H1 (cell line): ENCODE results near the gene CCDC88A. TPM values are rescaled to one million over a fixed set of nuclear protein-coding genes. Genes with fewer than 3 reads are reported as not detected.

ENCODE experiments used
- CTCF ChIA-PET: fragments of 300-600 bp; sonication (Branson Sonifier 250); formaldehyde crosslinking; loops from one replicate; lab custom pipeline; 2021; ENCODE audit not compliant: partially characterized antibody; lab: Charles Lee
- POLR2A ChIA-PET: fragments of 300-600 bp; sonication (Branson Sonifier 250); formaldehyde crosslinking; loops from one replicate; lab custom pipeline; 2021; ENCODE audit warnings: inconsistent platforms; ENCODE audit not compliant: partially characterized antibody; lab: Charles Lee
- DNase-seq, 2 experiments: peaks; one replicate each; pipeline versions ENCODE4 v3.0.0 to v3.0.0-alpha.2; 2010 to 2022; ENCODE audit warnings: low spot score in 2 of 2, low read depth in 1 of 2, mixed read lengths in 1 of 2
- FAIRE-seq: peaks from 2 replicates; lab custom pipeline; 2011; peaks lifted over from hg19 to GRCh38; lab: Jason Lieb, UNC
- H2AFZ ChIP-seq: 2 replicates; pipeline ENCODE4 v1.8.1; 2012; ENCODE audit warnings: low read length, inconsistent platforms
- H2AK5ac ChIP-seq: 2 replicates; pipeline ENCODE4 v1.6.1; 2013; ENCODE audit warnings: low read depth, low read length
- H2BK120ac ChIP-seq: replicated peaks from 2 replicates; pipeline ENCODE3; 2013; ENCODE audit warnings: low read depth, low read length, inconsistent platforms
- H2BK12ac ChIP-seq: 2 replicates; pipeline ENCODE4 v1.6.1; 2013; ENCODE audit warnings: low read depth, low read length
- H2BK15ac ChIP-seq: 2 replicates; pipeline ENCODE4 v1.6.1; 2013; ENCODE audit warnings: low read length
- H2BK20ac ChIP-seq: 2 replicates; pipeline ENCODE4 v1.6.1; 2013; ENCODE audit warnings: low read length
- H2BK5ac ChIP-seq: 2 replicates; pipeline ENCODE4 v1.6.1; 2013; ENCODE audit warnings: low read depth, low read length
- H3K14ac ChIP-seq: 2 replicates; pipeline ENCODE4 v1.6.1; 2013; ENCODE audit warnings: inconsistent platforms; ENCODE audit not compliant: insufficient read length
- H3K18ac ChIP-seq: 2 replicates; pipeline ENCODE4 v1.6.1; 2013; ENCODE audit warnings: low read length; ENCODE audit errors: extremely low read depth
- H3K23ac ChIP-seq: 2 replicates; pipeline ENCODE4 v1.6.1; 2013; ENCODE audit warnings: inconsistent platforms; ENCODE audit not compliant: insufficient read length
- H3K23me2 ChIP-seq: 2 replicates; pipeline ENCODE4 v1.6.1; 2013; ENCODE audit warnings: low read depth, low read length
- H3K27ac ChIP-seq: 2 replicates; pipeline ENCODE4 v1.6.1; 2011; ENCODE audit warnings: low read depth, low read length, inconsistent platforms
- H3K27me3 ChIP-seq, 4 experiments: replicated peaks in 1 of 4; 1 replicate in 1 of 4; 2 replicates in 3 of 4; pipeline versions ENCODE4 v1.6.1 to v1.8.1; 2011 to 2013; ENCODE audit warnings: low read length in 3 of 4, mild to moderate bottlenecking in 3 of 4, inconsistent platforms in 2 of 4, mixed read lengths in 2 of 4, moderate library complexity in 1 of 4; ENCODE audit not compliant: control insufficient read depth in 3 of 4, insufficient read depth in 3 of 4; ENCODE audit errors: extremely low read depth in 1 of 4
- H3K36me3 ChIP-seq, 4 experiments: 2 replicates each; pipeline versions ENCODE4 v1.6.1 to v1.8.1; 2011 to 2013; ENCODE audit warnings: mild to moderate bottlenecking in 4 of 4, low read length in 3 of 4, moderate library complexity in 2 of 4, control low read depth in 1 of 4, inconsistent platforms in 1 of 4; ENCODE audit not compliant: insufficient read depth in 4 of 4, control insufficient read depth in 2 of 4
- H3K4ac ChIP-seq: replicated peaks from 2 replicates; pipeline ENCODE3; 2013; ENCODE audit warnings: low read length, low read depth, mixed read lengths, inconsistent platforms; ENCODE audit not compliant: insufficient read length
- H3K4me1 ChIP-seq, 4 experiments: replicated peaks in 1 of 4; 1 replicate in 1 of 4; 2 replicates in 3 of 4; pipeline versions ENCODE4 v1.6.1 to v1.8.1; 2011 to 2013; ENCODE audit warnings: low read length in 3 of 4, inconsistent platforms in 2 of 4, mixed read lengths in 1 of 4; ENCODE audit not compliant: insufficient read depth in 4 of 4, control insufficient read depth in 3 of 4
- H3K4me2 ChIP-seq, 2 experiments: 2 replicates each; pipeline versions ENCODE4 v1.6.1 to v1.8.1; 2011 to 2013; ENCODE audit warnings: low read depth in 2 of 2, low read length in 2 of 2, control low read depth in 1 of 2, inconsistent platforms in 1 of 2, mild to moderate bottlenecking in 1 of 2; ENCODE audit not compliant: insufficient read depth in 1 of 2
- H3K4me3 ChIP-seq, 4 experiments: fragments of 200-600, 300-600 bp in 1 of 4; sonication (generic), shearing (Covaris generic), sonication (Bioruptor Twin) in 1 of 4; 2 replicates each; pipeline versions ENCODE4 v1.5.1 to v1.8.1; 2011 to 2016; ENCODE audit warnings: low read length in 4 of 4, low read depth in 3 of 4, control low read depth in 2 of 4, inconsistent platforms in 2 of 4, mild to moderate bottlenecking in 2 of 4, mixed read lengths in 1 of 4, moderate library complexity in 1 of 4; ENCODE audit not compliant: insufficient read depth in 2 of 4; ENCODE audit errors: extremely low read depth in 1 of 4
- H3K56ac ChIP-seq: replicated peaks from 2 replicates; pipeline ENCODE3; 2013; ENCODE audit warnings: low read depth, mild to moderate bottlenecking, mixed read lengths, low read length, inconsistent platforms; ENCODE audit not compliant: insufficient read length
- H3K79me1 ChIP-seq: 2 replicates; pipeline ENCODE4 v1.6.1; 2013; ENCODE audit warnings: low read depth, low read length, control low read depth
- H3K79me2 ChIP-seq, 2 experiments: 2 replicates each; pipeline versions ENCODE4 v1.6.1 to v1.8.1; 2012 to 2013; ENCODE audit warnings: low read length in 2 of 2, mild to moderate bottlenecking in 2 of 2, inconsistent platforms in 1 of 2; ENCODE audit not compliant: insufficient read depth in 2 of 2, control insufficient read depth in 1 of 2
- H3K9ac ChIP-seq, 4 experiments: replicated peaks in 1 of 4; 1 replicate in 1 of 4; 2 replicates in 3 of 4; pipeline versions ENCODE4 v1.6.1 to v1.8.1; 2011 to 2013; ENCODE audit warnings: low read depth in 3 of 4, low read length in 3 of 4, control low read depth in 2 of 4, mild to moderate bottlenecking in 2 of 4, moderate library complexity in 2 of 4, inconsistent platforms in 1 of 4; ENCODE audit errors: extremely low read depth in 1 of 4
- H3K9me3 ChIP-seq, 2 experiments: 2 replicates each; pipeline versions ENCODE4 v1.6.1 to v1.8.1; 2012 to 2013; ENCODE audit warnings: mild to moderate bottlenecking in 2 of 2, moderate library complexity in 2 of 2, control low read depth in 1 of 2, inconsistent platforms in 1 of 2, low read depth in 1 of 2, low read length in 1 of 2, mixed read lengths in 1 of 2; ENCODE audit not compliant: insufficient read depth in 2 of 2
- H4K20me1 ChIP-seq, 2 experiments: replicated peaks in 1 of 2; 2 replicates each; pipeline versions ENCODE3 to v1.8.1; 2011 to 2013; ENCODE audit warnings: inconsistent platforms in 2 of 2, low read length in 2 of 2, mild to moderate bottlenecking in 1 of 2; ENCODE audit not compliant: insufficient read depth in 2 of 2, control insufficient read depth in 1 of 2
- H4K5ac ChIP-seq: 2 replicates; pipeline ENCODE4 v1.6.1; 2013; ENCODE audit warnings: low read length, low read depth, mixed read lengths, inconsistent platforms; ENCODE audit not compliant: insufficient read length
- H4K8ac ChIP-seq: 2 replicates; pipeline ENCODE4 v1.8.0; 2013; ENCODE audit warnings: mild to moderate bottlenecking, moderate library complexity, low read length, inconsistent platforms; ENCODE audit not compliant: insufficient read depth; ENCODE audit errors: extremely low read depth
- H4K91ac ChIP-seq: replicated peaks from 2 replicates; pipeline ENCODE3; 2013; ENCODE audit warnings: low read length, mixed read lengths, inconsistent platforms; ENCODE audit not compliant: insufficient read length
- CBX5 ChIP-seq: fragments of 300-800, 300-1000 bp; sonication (generic); IDR thresholded peaks from 2 replicates; pipeline ENCODE4 v1.7.1; 2016; ENCODE audit warnings: antibody characterized with exemption, low read length, low read depth
- CREB1 ChIP-seq: IDR thresholded peaks from 2 replicates; pipeline ENCODE4 v1.6.1; 2012; ENCODE audit warnings: inconsistent platforms
- EGR1 ChIP-seq: IDR thresholded peaks from 2 replicates; pipeline ENCODE4 v1.6.1; 2011; ENCODE audit warnings: low read depth, low read length, borderline replicate concordance
- SP4 ChIP-seq: IDR thresholded peaks from 2 replicates; pipeline ENCODE4 v1.6.1; 2012; ENCODE audit warnings: low read length, inconsistent platforms
- TAF7 ChIP-seq: optimal IDR thresholded peaks from 2 replicates; pipeline ENCODE3; 2011; ENCODE audit warnings: low read depth, mild to moderate bottlenecking, inconsistent platforms, low read length, moderate library complexity, borderline replicate concordance
- WGBS, 2 experiments: shearing (Covaris generic) in 1 of 2; methylation state at CpG; one replicate each; pipeline versions ENCODE4 v1.1.6 to v1.1.7; 2013 to 2015; ENCODE audit warnings: low lambda C conversion rate in 2 of 2, mixed read lengths in 2 of 2, inconsistent platforms in 1 of 2, low coverage in 1 of 2, missing lambda C conversion rate in 1 of 2; ENCODE audit not compliant: insufficient replicate concordance in 2 of 2, insufficient coverage in 1 of 2, insufficient read length in 1 of 2; ENCODE audit errors: extremely low coverage in 1 of 2, missing lambda C conversion rate in 1 of 2; 5-methylcytosine and 5-hydroxymethylcytosine counted together
- polyA plus RNA-seq, 7 experiments: library from polyadenylated mRNA; depleted of rRNA in 3 of 7; stranded (reverse) in 5 of 7; unstranded in 2 of 7; fragments of >200 nt in 5 of 7; fragments of 200-250 nt in 2 of 7; gene quantifications; 1 replicate in 5 of 7; 2 replicates in 1 of 7; 4 replicates in 1 of 7; pipeline versions ENCODE4 v1.2.1 to v1.2.3, GENCODE V29; 2011 to 2013; ENCODE audit warnings: missing spikeins in 2 of 7, mixed read lengths in 2 of 7
- total RNA-seq: library from RNA; stranded (reverse); fragmentation: NEBNext Ultra II Directional; extraction: Animal tissue kit (Norgen Biotek cat#: 25700); gene quantifications from 2 replicates; pipeline ENCODE4 v1.2.1, GENCODE V29; 2021
- TF ChIP-seq, protein P1 (sequence below): IDR thresholded peaks from 2 replicates; pipeline ENCODE4 v1.6.1; 2012; ENCODE audit warnings: low read length, inconsistent platforms
- TF ChIP-seq, protein P2 (sequence below), 3 experiments: IDR thresholded peaks; 1 replicate in 2 of 3; 2 replicates in 1 of 3; pipeline versions ENCODE4 v1.5.1 to v1.6.1; 2011; ENCODE audit warnings: low read length in 3 of 3, mild to moderate bottlenecking in 3 of 3, inconsistent platforms in 2 of 3, low read depth in 1 of 3, moderate library complexity in 1 of 3; ENCODE audit not compliant: insufficient read depth in 1 of 3; ENCODE audit errors: control extremely low read depth in 1 of 3

The CCDC88A gene
- total and polyA plus RNA-seq, 2 of the 8 experiments (the other 6 are each of a cell fraction or from before 2014, with no cell fraction given), result 27.0 to 98.0 TPM

DNA sequence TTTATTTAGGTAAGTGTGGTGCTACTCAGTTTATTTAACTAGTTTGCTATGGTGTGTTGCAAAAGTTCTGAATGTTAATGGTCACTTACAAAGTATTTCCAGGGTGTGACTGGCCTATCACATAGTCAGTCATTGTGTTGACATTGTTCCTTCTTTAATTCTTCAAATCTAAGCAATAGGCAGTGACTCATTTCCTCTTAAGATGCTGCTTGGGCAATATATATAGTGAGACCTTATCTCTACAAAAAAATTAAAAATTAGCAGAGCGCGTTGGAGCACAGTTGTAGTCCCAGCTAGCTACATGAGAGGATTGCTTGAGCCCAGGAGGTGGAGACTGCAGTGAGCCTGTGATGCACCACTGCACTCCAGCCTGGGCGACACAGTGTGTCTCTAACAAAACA lies 5.8 kb upstream of the CCDC88A start:
- no peak overlapping the region for H3K4me3 ChIP-seq
- no peak overlapping the region for H3K18ac ChIP-seq
- no peaks in the 10 kb centered on the region for H3K36me3 ChIP-seq
- no peak overlapping the region for H3K4ac ChIP-seq
- H3K23ac ChIP-seq, result no peak overlapping the region
- H4K8ac ChIP-seq, result no peak overlapping the region
- H3K4me1 ChIP-seq, result no peaks in the 10 kb centered on the region
- no peaks in the 10 kb centered on the region for H4K20me1 ChIP-seq
- no peaks in the 10 kb centered on the region; a peak in 1 of 7 replicates for H3K27me3 ChIP-seq
- no peaks in the 10 kb centered on the region for H3K23me2 ChIP-seq
- FAIRE-seq, result no peak
- no peak overlapping the region for H2BK20ac ChIP-seq
- H2BK120ac ChIP-seq, result no peak overlapping the region
- no peak overlapping the region for H2AFZ ChIP-seq
- 96% methylated on average over 3 of the region's 3 CpGs; no CpG with 5 or more reads in 1 of the 2 experiments for WGBS, 2 experiments
- H3K4me2 ChIP-seq, result no peak overlapping the region
- no peak overlapping the region for H4K5ac ChIP-seq
- no peak overlapping the region for H2BK12ac ChIP-seq
- no peaks in the 10 kb centered on the region for H3K79me2 ChIP-seq
- H3K56ac ChIP-seq, result no peak overlapping the region
- H2BK5ac ChIP-seq, result no peak overlapping the region
- CTCF ChIA-PET, result no interaction called here
- H2BK15ac ChIP-seq, result no peak overlapping the region
- H3K14ac ChIP-seq, result no peak overlapping the region
- no peak overlapping the region for H4K91ac ChIP-seq
- TF ChIP-seq CBX5, result no peak
- no peak for TF ChIP-seq TAF7
- TF ChIP-seq, protein P1, sequence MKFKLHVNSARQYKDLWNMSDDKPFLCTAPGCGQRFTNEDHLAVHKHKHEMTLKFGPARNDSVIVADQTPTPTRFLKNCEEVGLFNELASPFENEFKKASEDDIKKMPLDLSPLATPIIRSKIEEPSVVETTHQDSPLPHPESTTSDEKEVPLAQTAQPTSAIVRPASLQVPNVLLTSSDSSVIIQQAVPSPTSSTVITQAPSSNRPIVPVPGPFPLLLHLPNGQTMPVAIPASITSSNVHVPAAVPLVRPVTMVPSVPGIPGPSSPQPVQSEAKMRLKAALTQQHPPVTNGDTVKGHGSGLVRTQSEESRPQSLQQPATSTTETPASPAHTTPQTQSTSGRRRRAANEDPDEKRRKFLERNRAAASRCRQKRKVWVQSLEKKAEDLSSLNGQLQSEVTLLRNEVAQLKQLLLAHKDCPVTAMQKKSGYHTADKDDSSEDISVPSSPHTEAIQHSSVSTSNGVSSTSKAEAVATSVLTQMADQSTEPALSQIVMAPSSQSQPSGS, result no peak
- TF ChIP-seq CREB1, result no peak
- no peak for TF ChIP-seq EGR1
- TF ChIP-seq, protein P2, sequence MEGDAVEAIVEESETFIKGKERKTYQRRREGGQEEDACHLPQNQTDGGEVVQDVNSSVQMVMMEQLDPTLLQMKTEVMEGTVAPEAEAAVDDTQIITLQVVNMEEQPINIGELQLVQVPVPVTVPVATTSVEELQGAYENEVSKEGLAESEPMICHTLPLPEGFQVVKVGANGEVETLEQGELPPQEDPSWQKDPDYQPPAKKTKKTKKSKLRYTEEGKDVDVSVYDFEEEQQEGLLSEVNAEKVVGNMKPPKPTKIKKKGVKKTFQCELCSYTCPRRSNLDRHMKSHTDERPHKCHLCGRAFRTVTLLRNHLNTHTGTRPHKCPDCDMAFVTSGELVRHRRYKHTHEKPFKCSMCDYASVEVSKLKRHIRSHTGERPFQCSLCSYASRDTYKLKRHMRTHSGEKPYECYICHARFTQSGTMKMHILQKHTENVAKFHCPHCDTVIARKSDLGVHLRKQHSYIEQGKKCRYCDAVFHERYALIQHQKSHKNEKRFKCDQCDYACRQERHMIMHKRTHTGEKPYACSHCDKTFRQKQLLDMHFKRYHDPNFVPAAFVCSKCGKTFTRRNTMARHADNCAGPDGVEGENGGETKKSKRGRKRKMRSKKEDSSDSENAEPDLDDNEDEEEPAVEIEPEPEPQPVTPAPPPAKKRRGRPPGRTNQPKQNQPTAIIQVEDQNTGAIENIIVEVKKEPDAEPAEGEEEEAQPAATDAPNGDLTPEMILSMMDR (IDR thresholded peaks at IDR 0.05; ENCODE audit: control extremely low read depth in 1 of 3, insufficient read depth in 1 of 3, low read depth in 1 of 3, low read length in 3 of 3), result no peak
- TF ChIP-seq SP4, result no peak
- no peaks in the 10 kb centered on the region for H3K9me3 ChIP-seq
- no peak for DNase-seq
- H2AK5ac ChIP-seq, result no peak overlapping the region
- no peaks in the 10 kb centered on the region for H3K79me1 ChIP-seq
- no peak overlapping the region for H3K9ac ChIP-seq
- no peak overlapping the region for H3K27ac ChIP-seq
- POLR2A ChIA-PET, result no interaction called here
